ENCODE measurements around the gene MISP.

DNA sequence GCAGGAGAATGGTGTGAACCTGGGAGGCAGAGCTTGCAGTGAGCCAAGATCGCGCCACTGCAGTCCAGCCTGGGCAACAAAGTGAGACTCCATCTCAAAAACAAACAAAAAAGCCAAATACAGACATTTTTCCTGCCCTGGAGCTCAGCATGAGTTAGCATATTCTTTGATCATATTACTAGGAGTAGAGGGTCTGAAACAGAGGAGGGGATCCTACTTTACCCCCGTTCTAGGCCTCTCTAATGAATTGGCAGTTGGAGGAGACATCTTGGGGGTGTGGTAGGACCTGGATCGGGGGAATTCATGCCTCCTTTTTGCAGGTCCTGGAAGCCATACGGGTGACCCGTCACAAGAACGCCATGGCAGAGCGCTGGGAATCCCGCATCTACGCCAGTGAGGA, 12.3 kb downstream of the MISP start:
- no peak for TF ChIP-seq SMC3 (IDR thresholded peaks at IDR 0.05; ENCODE audit: low read depth, low read length)
- TF ChIP-seq, protein P1, sequence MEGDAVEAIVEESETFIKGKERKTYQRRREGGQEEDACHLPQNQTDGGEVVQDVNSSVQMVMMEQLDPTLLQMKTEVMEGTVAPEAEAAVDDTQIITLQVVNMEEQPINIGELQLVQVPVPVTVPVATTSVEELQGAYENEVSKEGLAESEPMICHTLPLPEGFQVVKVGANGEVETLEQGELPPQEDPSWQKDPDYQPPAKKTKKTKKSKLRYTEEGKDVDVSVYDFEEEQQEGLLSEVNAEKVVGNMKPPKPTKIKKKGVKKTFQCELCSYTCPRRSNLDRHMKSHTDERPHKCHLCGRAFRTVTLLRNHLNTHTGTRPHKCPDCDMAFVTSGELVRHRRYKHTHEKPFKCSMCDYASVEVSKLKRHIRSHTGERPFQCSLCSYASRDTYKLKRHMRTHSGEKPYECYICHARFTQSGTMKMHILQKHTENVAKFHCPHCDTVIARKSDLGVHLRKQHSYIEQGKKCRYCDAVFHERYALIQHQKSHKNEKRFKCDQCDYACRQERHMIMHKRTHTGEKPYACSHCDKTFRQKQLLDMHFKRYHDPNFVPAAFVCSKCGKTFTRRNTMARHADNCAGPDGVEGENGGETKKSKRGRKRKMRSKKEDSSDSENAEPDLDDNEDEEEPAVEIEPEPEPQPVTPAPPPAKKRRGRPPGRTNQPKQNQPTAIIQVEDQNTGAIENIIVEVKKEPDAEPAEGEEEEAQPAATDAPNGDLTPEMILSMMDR (IDR thresholded peaks at IDR 0.05): no peak
- TF ChIP-seq, protein P2, sequence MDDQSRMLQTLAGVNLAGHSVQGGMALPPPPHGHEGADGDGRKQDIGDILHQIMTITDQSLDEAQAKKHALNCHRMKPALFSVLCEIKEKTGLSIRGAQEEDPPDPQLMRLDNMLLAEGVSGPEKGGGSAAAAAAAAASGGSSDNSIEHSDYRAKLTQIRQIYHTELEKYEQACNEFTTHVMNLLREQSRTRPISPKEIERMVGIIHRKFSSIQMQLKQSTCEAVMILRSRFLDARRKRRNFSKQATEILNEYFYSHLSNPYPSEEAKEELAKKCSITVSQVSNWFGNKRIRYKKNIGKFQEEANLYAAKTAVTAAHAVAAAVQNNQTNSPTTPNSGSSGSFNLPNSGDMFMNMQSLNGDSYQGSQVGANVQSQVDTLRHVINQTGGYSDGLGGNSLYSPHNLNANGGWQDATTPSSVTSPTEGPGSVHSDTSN (IDR thresholded peaks at IDR 0.05): no peak
- TF ChIP-seq POLR2AphosphoS5 (IDR thresholded peaks at IDR 0.05; ENCODE audit: low read depth, low read length): no peak

All from SK-N-SH (cell line).